Astrocyte (in vitro differentiated cells and primary cell): ENCODE results near the gene CLCN1. TPM values are rescaled to one million over a fixed set of nuclear protein-coding genes. Genes with fewer than 3 reads are reported as not detected.

ENCODE experiments used
- DNase-seq: peaks from one replicate; pipeline ENCODE4 v3.0.0-alpha.2; 2010; ENCODE audit warnings: low read depth
- FAIRE-seq: peaks from 2 replicates; lab custom pipeline; 2011; peaks lifted over from hg19 to GRCh38; lab: Jason Lieb, UNC
- H2AFZ ChIP-seq: 2 replicates; pipeline ENCODE4 v1.6.0; 2012; ENCODE audit warnings: low read depth, low read length, inconsistent platforms
- H3K27ac ChIP-seq: 2 replicates; pipeline ENCODE4 v1.5.1; 2011; ENCODE audit warnings: low read depth, low read length, inconsistent platforms
- H3K27me3 ChIP-seq: 2 replicates; pipeline ENCODE4 v1.6.0; 2011; ENCODE audit warnings: low read length, inconsistent platforms; ENCODE audit not compliant: insufficient read depth
- H3K36me3 ChIP-seq: 2 replicates; pipeline ENCODE4 v1.5.1; 2011; ENCODE audit warnings: low read length, inconsistent platforms; ENCODE audit not compliant: insufficient read depth
- H3K4me1 ChIP-seq: 2 replicates; pipeline ENCODE4 v1.5.1; 2011; ENCODE audit warnings: low read length, inconsistent platforms; ENCODE audit not compliant: insufficient read depth
- H3K4me2 ChIP-seq: 2 replicates; pipeline ENCODE4 v1.6.0; 2012; ENCODE audit warnings: low read length, inconsistent platforms
- H3K4me3 ChIP-seq: 2 replicates; pipeline ENCODE4 v1.5.1; 2011; ENCODE audit warnings: low read depth, mild to moderate bottlenecking, low read length, inconsistent platforms; ENCODE audit not compliant: insufficient read depth
- H3K79me2 ChIP-seq: 2 replicates; pipeline ENCODE4 v1.6.0; 2012; ENCODE audit warnings: mild to moderate bottlenecking, low read length, inconsistent platforms; ENCODE audit not compliant: insufficient read depth
- H3K9ac ChIP-seq: 2 replicates; pipeline ENCODE4 v1.6.0; 2012; ENCODE audit warnings: mild to moderate bottlenecking, low read length, inconsistent platforms
- H3K9me3 ChIP-seq: 2 replicates; pipeline ENCODE4 v1.5.1; 2012; ENCODE audit warnings: low read depth, mild to moderate bottlenecking, low read length, inconsistent platforms; ENCODE audit not compliant: insufficient read depth
- H4K20me1 ChIP-seq: 2 replicates; pipeline ENCODE4 v1.6.0; 2012; ENCODE audit warnings: low read length, inconsistent platforms; ENCODE audit not compliant: insufficient read depth
- H3K27ac Mint-ChIP-seq: one replicate; pipeline ENCODE4 v1.8.0; 2021; ENCODE audit warnings: mild to moderate bottlenecking, mixed read lengths; ENCODE audit not compliant: unreplicated experiment
- H3K27me3 Mint-ChIP-seq: one replicate; pipeline ENCODE4 v1.8.0; 2021; ENCODE audit warnings: low read depth, mixed read lengths; ENCODE audit not compliant: unreplicated experiment
- H3K36me3 Mint-ChIP-seq: one replicate; pipeline ENCODE4 v1.8.0; 2021; ENCODE audit warnings: low read depth, mixed read lengths; ENCODE audit not compliant: unreplicated experiment
- H3K4me1 Mint-ChIP-seq: one replicate; pipeline ENCODE4 v1.8.0; 2021; ENCODE audit warnings: low read depth, mixed read lengths; ENCODE audit not compliant: unreplicated experiment
- H3K4me3 Mint-ChIP-seq: one replicate; pipeline ENCODE4 v1.8.0; 2021; ENCODE audit warnings: mild to moderate bottlenecking, moderate library complexity, mixed read lengths; ENCODE audit not compliant: unreplicated experiment
- H3K9me3 Mint-ChIP-seq: one replicate; pipeline ENCODE4 v1.8.0; 2021; ENCODE audit warnings: mild to moderate bottlenecking, mixed read lengths; ENCODE audit not compliant: unreplicated experiment
- EZH2 ChIP-seq: IDR thresholded peaks from 2 replicates; pipeline ENCODE4 v1.6.1; 2012; ENCODE audit warnings: mild to moderate bottlenecking, low read length, inconsistent platforms; ENCODE audit not compliant: insufficient read depth
- total RNA-seq: library from RNA; stranded (reverse); gene quantifications from 2 replicates; pipeline ENCODE4 v1.2.1, GENCODE V29; 2021
- TF ChIP-seq, protein P1 (sequence below): IDR thresholded peaks from 2 replicates; pipeline ENCODE4 v1.5.1; 2011; ENCODE audit warnings: low read depth, mild to moderate bottlenecking, inconsistent platforms, low read length, moderate library complexity; ENCODE audit not compliant: insufficient read depth

The CLCN1 gene
- total RNA-seq, 1 donor from 2014 or later = not detected

DNA sequence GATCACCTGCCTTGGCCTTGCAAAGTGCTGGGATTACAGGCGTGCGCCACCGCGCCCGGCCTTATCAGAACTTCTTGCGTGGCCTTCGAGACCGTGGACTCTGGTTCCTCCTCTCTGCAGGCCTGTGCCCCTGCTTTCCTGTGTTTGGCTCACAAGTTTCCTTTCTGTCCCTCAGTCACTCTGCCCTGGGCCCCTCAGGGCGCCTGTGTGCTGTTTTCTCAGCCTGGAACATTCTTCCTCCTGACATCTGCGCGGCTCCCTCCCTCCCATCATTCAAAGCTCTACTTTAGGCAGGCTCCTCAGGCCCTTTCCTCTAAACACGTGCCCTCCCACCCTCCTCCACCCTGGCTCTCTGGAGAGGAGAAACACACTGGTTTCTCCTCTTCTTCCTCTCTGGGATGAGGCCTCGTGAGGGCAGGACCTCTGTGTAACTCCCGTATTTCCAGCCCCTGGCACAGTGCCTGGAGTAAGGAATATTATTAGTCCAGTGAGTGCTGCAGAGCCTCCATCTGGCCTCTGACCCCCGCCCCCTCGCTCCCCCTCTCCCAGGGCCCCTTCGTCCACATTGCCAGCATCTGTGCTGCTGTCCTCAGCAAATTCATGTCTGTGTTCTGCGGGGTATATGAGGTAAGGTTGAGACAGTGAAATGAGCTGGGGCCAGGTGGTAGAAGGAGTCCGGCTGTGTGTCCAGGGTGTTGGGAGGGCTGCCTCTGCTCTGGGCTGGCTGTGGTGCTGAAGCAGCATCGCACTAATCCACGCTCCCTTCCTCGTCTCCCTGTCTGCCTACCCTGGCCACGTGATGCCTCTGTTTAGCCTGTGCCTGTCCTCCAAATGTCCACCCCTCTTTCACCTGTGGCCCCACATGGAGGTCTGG is 7.1 kb downstream of the CLCN1 start:
- no peak overlapping the region for H3K27ac Mint-ChIP-seq

DNA sequence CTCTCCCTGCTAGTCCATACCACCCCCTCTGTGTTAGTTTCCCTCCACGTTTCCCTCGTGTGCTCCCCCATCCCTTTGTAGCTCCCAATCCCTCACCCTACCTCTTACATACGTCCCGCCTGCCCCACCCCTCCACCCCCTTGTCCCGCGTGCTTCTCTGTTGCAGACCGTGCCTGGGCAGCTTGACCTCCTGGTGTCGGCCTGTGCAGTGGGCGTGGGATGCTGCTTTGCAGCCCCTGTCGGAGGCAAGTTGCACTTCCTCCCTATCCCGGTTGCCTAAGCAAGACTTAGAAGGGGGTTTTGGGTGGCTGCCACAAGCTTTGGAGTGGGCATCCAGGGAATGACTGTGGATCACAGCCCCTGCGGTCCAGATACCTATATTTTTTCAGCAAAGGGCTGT is 7.7 kb downstream of the CLCN1 start:
- DNase-seq (no peak), FAIRE-seq (no peak)
- Histone ChIP-seq H3K4me1 (no peaks in the 10 kb centered on the region), H3K36me3 (no peaks in the 10 kb centered on the region), H3K27ac (no peak overlapping the region), H3K27me3 (no peaks in the 10 kb centered on the region), H2AFZ (no peak overlapping the region), H4K20me1 (no peaks in the 10 kb centered on the region), H3K4me2 (no peak overlapping the region), H3K4me3 (no peak overlapping the region), H3K9me3 (no peaks in the 10 kb centered on the region), H3K9ac (no peak overlapping the region), H3K79me2 (no peaks in the 10 kb centered on the region)
- TF ChIP-seq, protein P1, sequence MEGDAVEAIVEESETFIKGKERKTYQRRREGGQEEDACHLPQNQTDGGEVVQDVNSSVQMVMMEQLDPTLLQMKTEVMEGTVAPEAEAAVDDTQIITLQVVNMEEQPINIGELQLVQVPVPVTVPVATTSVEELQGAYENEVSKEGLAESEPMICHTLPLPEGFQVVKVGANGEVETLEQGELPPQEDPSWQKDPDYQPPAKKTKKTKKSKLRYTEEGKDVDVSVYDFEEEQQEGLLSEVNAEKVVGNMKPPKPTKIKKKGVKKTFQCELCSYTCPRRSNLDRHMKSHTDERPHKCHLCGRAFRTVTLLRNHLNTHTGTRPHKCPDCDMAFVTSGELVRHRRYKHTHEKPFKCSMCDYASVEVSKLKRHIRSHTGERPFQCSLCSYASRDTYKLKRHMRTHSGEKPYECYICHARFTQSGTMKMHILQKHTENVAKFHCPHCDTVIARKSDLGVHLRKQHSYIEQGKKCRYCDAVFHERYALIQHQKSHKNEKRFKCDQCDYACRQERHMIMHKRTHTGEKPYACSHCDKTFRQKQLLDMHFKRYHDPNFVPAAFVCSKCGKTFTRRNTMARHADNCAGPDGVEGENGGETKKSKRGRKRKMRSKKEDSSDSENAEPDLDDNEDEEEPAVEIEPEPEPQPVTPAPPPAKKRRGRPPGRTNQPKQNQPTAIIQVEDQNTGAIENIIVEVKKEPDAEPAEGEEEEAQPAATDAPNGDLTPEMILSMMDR = no peak
- TF ChIP-seq EZH2 = no peak
- Mint-ChIP-seq H3K4me3 (no peak overlapping the region), H3K9me3 (no peaks in the 10 kb centered on the region), H3K4me1 (no peaks in the 10 kb centered on the region), H3K36me3 (no peaks in the 10 kb centered on the region), H3K27ac (no peak overlapping the region), H3K27me3 (peaks cover 23% of the 10 kb centered on the region)

More for the DNA sequence above, 7.1 kb downstream of the CLCN1 start:
- Mint-ChIP-seq H3K36me3 (no peaks in the 10 kb centered on the region), H3K27me3 (peaks cover 26% of the 10 kb centered on the region), H3K9me3 (no peaks in the 10 kb centered on the region), H3K4me1 (no peaks in the 10 kb centered on the region), H3K4me3 (no peak overlapping the region)
- Histone ChIP-seq H3K4me3 (no peak overlapping the region), H3K36me3 (no peaks in the 10 kb centered on the region), H3K27me3 (no peaks in the 10 kb centered on the region), H3K79me2 (no peaks in the 10 kb centered on the region), H3K27ac (no peak overlapping the region), H3K4me1 (no peaks in the 10 kb centered on the region), H3K9me3 (no peaks in the 10 kb centered on the region), H4K20me1 (no peaks in the 10 kb centered on the region), H3K9ac (no peak overlapping the region), H2AFZ (no peak overlapping the region), H3K4me2 (no peak overlapping the region)
- FAIRE-seq (no peak), DNase-seq (no peak)
- no peak for TF ChIP-seq EZH2
- TF ChIP-seq, protein P1 = no peak

DNA sequence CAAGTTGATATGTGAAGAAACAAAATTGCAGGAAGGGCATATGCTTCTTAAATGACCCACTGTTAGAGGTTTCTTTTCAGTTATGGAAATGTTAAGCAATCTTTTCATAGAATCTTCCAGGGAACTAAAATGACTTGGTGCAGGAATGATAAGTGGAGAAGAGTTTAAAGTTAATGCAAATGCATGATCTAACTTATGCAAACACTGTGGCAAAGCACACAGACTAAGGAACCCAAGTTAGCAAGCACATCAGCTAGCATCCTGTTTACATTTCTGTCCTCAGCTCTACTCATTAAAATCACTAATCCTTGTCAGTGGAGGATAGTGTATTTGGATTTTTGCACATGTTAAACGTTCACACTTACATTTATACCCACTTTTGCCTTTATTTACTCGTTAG is 9.3 kb downstream of the CLCN1 start:
- Histone ChIP-seq H2AFZ (no peak overlapping the region), H3K36me3 (no peaks in the 10 kb centered on the region), H3K27me3 (no peaks in the 10 kb centered on the region), H3K4me1 (no peaks in the 10 kb centered on the region), H3K4me2 (no peak overlapping the region), H4K20me1 (no peaks in the 10 kb centered on the region), H3K27ac (no peak overlapping the region), H3K79me2 (no peaks in the 10 kb centered on the region), H3K4me3 (no peak overlapping the region), H3K9me3 (no peaks in the 10 kb centered on the region), H3K9ac (no peak overlapping the region)
- no peak for DNase-seq
- Mint-ChIP-seq H3K4me3 (no peak overlapping the region), H3K9me3 (no peaks in the 10 kb centered on the region), H3K4me1 (no peaks in the 10 kb centered on the region), H3K27me3 (peaks cover 11% of the 10 kb centered on the region), H3K36me3 (no peaks in the 10 kb centered on the region), H3K27ac (no peak overlapping the region)
- no peak for FAIRE-seq
- TF ChIP-seq, protein P1 = no peak
- no peak for TF ChIP-seq EZH2
